Mammary epithelial cell (primary cell): ENCODE results near the gene SUGP2.

ENCODE experiments used
- CTCF ChIP-seq, 2 donors: IDR thresholded peaks in 1 of 2; conservative IDR thresholded peaks in 1 of 2; 2 replicates each; pipeline ENCODE4 v1.5.1; 2011 to 2012; ENCODE audit warnings: inconsistent platforms in 2 of 2, low read length in 2 of 2, mild to moderate bottlenecking in 2 of 2, control low read depth in 1 of 2, low read depth in 1 of 2; ENCODE audit not compliant: insufficient read depth in 1 of 2; ENCODE audit errors: extremely low read depth in 1 of 2
- EZH2 ChIP-seq: IDR thresholded peaks from 2 replicates; pipeline ENCODE4 v1.6.1; 2012; ENCODE audit warnings: low read length, inconsistent platforms, borderline replicate concordance

GRCh38 chr19:19004144-19004543, 29.2 kb downstream of the SUGP2 start:
- TF ChIP-seq CTCF (conservative IDR thresholded peaks at IDR 0.05 in 1 of 2, IDR thresholded peaks at IDR 0.05 in 1 of 2; ENCODE audit: extremely low read depth in 1 of 2, insufficient read depth in 1 of 2, low read depth in 1 of 2, low read length in 2 of 2) = no peak
- TF ChIP-seq EZH2 = no peak
